ENCODE results near the gene TMPRSS13. TPM values are rescaled to one million over a fixed set of nuclear protein-coding genes. Genes with fewer than 3 reads are reported as not detected.

The TMPRSS13 gene
- total RNA-seq, 3 donors from 2014 or later (not counting 1 experiment from before 2014, with no cell fraction given), result 1.6 to 1.8 (median 1.8) TPM

DNA sequence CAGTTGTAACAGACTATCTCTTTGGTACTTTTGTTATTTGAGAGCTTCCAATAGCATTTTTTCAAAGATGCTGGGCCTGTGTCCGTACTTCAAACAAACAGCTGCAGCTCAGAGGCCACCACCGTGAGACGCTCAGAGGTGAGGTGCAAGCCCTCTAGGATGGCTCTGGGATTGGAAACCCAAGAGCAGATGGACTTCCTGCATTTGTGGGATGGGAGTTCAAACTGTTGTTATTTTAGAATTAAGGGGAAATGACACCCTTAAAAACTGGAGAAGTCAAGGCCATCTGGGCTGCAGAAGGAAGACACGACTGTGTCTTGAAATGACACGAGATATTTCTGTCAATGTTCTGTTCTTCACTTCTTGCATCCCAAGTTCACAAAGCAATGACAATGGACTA, 47.8 kb upstream of the TMPRSS13 start:
- WGBS (ENCODE audit: insufficient coverage), result 69% methylated on average over 5 of the region's 5 CpGs
- Mint-ChIP-seq H3K27ac (no peak overlapping the region), H3K4me1 (peaks cover 58 to 65% of the 10 kb centered on the region in 2 donors), H3K9me3 (no peaks in the 10 kb centered on the region), H3K27me3 (ENCODE audit: low read depth in 2 of 2) (no peaks in the 10 kb centered on the region), H3K36me3 (no peaks in the 10 kb centered on the region), H3K4me3 (no peak overlapping the region)
- no peaks in the 10 kb centered on the region for H3K27me3 ChIP-seq (ENCODE audit: control insufficient read depth, insufficient read depth, low read length)
- H3K4me1 ChIP-seq (ENCODE audit: control insufficient read depth, insufficient read depth, low read length), result peaks cover 76% of the 10 kb centered on the region
- DNase-seq (no peak), ATAC-seq (no peak)
- no peaks in the 10 kb centered on the region for H3K9me3 ChIP-seq (ENCODE audit: control insufficient read depth, insufficient read depth, low read length)
- intact Hi-C loops (cut with micrococcal nuclease), result no loop called here
- no peaks in the 10 kb centered on the region for H3K36me3 ChIP-seq (ENCODE audit: control insufficient read depth, insufficient read depth, low read length)
- no peak overlapping the region for H3K27ac ChIP-seq (ENCODE audit: low read length)
- no peak overlapping the region for H3K4me3 ChIP-seq (ENCODE audit: low read length)
- TF ChIP-seq, protein P1, sequence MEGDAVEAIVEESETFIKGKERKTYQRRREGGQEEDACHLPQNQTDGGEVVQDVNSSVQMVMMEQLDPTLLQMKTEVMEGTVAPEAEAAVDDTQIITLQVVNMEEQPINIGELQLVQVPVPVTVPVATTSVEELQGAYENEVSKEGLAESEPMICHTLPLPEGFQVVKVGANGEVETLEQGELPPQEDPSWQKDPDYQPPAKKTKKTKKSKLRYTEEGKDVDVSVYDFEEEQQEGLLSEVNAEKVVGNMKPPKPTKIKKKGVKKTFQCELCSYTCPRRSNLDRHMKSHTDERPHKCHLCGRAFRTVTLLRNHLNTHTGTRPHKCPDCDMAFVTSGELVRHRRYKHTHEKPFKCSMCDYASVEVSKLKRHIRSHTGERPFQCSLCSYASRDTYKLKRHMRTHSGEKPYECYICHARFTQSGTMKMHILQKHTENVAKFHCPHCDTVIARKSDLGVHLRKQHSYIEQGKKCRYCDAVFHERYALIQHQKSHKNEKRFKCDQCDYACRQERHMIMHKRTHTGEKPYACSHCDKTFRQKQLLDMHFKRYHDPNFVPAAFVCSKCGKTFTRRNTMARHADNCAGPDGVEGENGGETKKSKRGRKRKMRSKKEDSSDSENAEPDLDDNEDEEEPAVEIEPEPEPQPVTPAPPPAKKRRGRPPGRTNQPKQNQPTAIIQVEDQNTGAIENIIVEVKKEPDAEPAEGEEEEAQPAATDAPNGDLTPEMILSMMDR (IDR thresholded peaks at IDR 0.05), result no peak

DNA sequence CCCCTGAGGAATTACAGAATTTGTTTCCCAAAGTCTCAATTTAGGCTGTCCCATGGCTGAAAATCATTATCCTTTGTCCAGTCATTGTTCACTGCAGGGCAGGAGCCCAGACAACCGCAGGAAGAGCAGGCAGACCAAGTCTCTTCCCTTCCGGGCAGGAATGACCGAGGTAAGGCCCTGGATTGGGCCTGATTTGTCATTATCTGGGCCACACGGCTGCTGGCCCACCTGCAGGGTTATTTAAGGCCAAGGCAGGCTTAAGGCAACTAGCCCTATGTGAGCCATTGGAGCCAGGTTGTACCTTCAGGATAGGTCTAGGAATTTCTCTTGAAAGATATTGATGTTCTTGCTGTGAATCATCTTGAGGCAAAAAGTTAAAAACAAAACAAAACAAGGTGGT, 47.2 kb upstream of the TMPRSS13 start:
- Histone ChIP-seq H3K27ac (ENCODE audit: low read length) (no peak overlapping the region), H3K36me3 (ENCODE audit: control insufficient read depth, insufficient read depth, low read length) (no peaks in the 10 kb centered on the region), H3K9me3 (ENCODE audit: control insufficient read depth, insufficient read depth, low read length) (no peaks in the 10 kb centered on the region), H3K4me1 (ENCODE audit: control insufficient read depth, insufficient read depth, low read length) (peaks cover 81% of the 10 kb centered on the region), H3K4me3 (ENCODE audit: low read length) (no peak overlapping the region), H3K27me3 (ENCODE audit: control insufficient read depth, insufficient read depth, low read length) (no peaks in the 10 kb centered on the region)
- intact Hi-C loops (cut with micrococcal nuclease), result no loop called here
- H3K9me3 Mint-ChIP-seq, result no peaks in the 10 kb centered on the region
- H3K4me1 Mint-ChIP-seq, result peaks cover 53 to 63% of the 10 kb centered on the region in 2 donors
- no peaks in the 10 kb centered on the region for H3K36me3 Mint-ChIP-seq
- no peak overlapping the region for H3K4me3 Mint-ChIP-seq
- no peak overlapping the region for H3K27ac Mint-ChIP-seq
- H3K27me3 Mint-ChIP-seq (ENCODE audit: low read depth in 2 of 2), result no peaks in the 10 kb centered on the region
- no peak for DNase-seq
- TF ChIP-seq, protein P1 (IDR thresholded peaks at IDR 0.05), result no peak
- no peak for ATAC-seq
- WGBS (ENCODE audit: insufficient coverage), result 96% methylated on average over 4 of the region's 4 CpGs

DNA sequence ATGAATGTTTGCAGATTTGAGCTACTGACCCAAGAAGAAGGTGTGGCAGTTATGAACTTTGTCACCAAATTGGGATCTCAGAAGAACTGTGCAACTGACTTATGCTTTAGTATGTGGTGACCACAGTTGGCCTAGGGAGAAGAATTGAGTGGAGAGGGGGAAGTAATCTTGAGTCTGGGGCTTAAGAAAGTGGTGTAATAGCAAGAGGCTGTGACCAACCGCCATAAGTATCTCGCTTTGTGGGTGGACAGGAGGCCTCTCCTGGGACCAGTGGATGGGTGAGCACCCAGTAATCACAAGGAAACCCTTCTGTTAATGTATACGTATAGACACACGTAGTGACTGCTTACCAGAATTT, 44.3 kb upstream of the TMPRSS13 start:
- no peaks in the 10 kb centered on the region for H3K9me3 ChIP-seq (ENCODE audit: control insufficient read depth, insufficient read depth, low read length)
- ATAC-seq (no peak), DNase-seq (no peak)
- Mint-ChIP-seq H3K4me3 (no peak overlapping the region), H3K9me3 (no peaks in the 10 kb centered on the region), H3K4me1 (peaks cover 66 to 73% of the 10 kb centered on the region in 2 donors), H3K36me3 (no peaks in the 10 kb centered on the region), H3K27ac (no peak overlapping the region), H3K27me3 (ENCODE audit: low read depth in 2 of 2) (no peaks in the 10 kb centered on the region)
- H3K27ac ChIP-seq (ENCODE audit: low read length), result no peak overlapping the region
- intact Hi-C loops (cut with micrococcal nuclease), result no loop called here
- H3K36me3 ChIP-seq (ENCODE audit: control insufficient read depth, insufficient read depth, low read length), result no peaks in the 10 kb centered on the region
- peaks cover 87% of the 10 kb centered on the region for H3K4me1 ChIP-seq (ENCODE audit: control insufficient read depth, insufficient read depth, low read length)
- WGBS (ENCODE audit: insufficient coverage), result 83% methylated on average over 4 of the region's 4 CpGs
- no peak overlapping the region for H3K4me3 ChIP-seq (ENCODE audit: low read length)
- H3K27me3 ChIP-seq (ENCODE audit: control insufficient read depth, insufficient read depth, low read length), result no peaks in the 10 kb centered on the region
- TF ChIP-seq, protein P1 (IDR thresholded peaks at IDR 0.05), result no peak

Data from natural killer cell (primary cell).